ENCODE measurements around the gene KLF5.

Gene KLF5

DNA sequence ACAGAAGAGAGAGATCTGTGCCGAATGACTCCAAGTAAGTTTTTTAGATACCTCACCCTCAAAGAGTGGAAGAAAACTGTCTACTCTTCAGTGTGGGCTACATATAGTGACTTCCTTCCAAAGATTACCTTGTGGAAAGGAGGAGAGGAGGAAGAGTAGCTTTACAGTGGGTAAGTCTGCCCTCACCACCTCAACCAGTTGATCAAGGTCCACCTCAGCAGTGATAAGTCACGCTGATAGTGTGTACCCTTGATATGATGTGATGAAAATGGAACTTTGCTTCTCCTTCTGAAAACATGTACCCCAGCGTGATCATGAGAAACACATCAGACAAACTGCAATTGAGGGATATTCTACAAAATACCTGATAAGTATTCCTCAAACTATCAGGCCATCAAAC lies 20.6 kb downstream of the KLF5 start:
- Histone ChIP-seq H3K27me3 (replicated peaks) (no peaks in the 10 kb centered on the region), H3K27ac (no peak overlapping the region), H3K36me3 (replicated peaks) (no peaks in the 10 kb centered on the region), H3K4me3 (ENCODE audit: low read depth, low read length) (no peak overlapping the region)
- DNase-seq = no peak
- in situ Hi-C loops (cut with HindIII; ENCODE audit: low pct_ligation_motif_present, low sequenced_read_pairs) = no loop called here
- TF ChIP-seq, protein P1, sequence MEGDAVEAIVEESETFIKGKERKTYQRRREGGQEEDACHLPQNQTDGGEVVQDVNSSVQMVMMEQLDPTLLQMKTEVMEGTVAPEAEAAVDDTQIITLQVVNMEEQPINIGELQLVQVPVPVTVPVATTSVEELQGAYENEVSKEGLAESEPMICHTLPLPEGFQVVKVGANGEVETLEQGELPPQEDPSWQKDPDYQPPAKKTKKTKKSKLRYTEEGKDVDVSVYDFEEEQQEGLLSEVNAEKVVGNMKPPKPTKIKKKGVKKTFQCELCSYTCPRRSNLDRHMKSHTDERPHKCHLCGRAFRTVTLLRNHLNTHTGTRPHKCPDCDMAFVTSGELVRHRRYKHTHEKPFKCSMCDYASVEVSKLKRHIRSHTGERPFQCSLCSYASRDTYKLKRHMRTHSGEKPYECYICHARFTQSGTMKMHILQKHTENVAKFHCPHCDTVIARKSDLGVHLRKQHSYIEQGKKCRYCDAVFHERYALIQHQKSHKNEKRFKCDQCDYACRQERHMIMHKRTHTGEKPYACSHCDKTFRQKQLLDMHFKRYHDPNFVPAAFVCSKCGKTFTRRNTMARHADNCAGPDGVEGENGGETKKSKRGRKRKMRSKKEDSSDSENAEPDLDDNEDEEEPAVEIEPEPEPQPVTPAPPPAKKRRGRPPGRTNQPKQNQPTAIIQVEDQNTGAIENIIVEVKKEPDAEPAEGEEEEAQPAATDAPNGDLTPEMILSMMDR (IDR thresholded peaks at IDR 0.05; ENCODE audit: low read depth, low read length, missing control alignments) = no peak

DNA sequence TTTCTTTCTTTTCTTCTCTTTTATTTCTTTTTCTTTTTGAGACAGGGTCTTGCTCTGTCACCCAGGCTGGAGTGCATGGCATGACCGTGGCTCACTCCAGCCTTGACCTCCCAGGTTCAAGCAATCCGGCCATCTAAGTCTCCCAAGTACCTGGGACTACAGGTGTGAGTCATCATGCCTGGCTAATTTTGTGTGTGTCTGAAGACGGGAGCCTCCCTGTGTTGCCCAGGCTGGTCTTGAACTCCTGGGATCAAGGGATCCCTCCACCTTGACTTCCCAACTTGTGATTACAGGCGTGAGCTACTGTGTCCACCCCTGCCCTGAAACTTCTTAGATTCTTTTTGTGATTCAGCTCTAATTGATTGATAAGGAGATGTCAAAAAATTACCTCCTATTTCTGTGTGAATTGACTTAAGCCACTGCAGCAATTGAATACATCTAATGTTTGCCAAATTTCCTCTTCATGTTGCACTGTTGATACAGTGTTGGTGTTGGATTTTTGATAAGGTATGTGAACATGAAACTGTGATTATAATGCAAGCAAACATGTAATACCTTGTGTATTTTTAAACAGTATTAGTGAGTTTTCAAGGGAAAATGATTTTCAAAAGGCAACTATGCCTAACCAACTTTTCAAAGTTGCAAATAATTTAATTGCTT lies 22.6 kb downstream of the KLF5 start:
- Histone ChIP-seq H3K27ac (no peak overlapping the region), H3K36me3 (replicated peaks) (no peaks in the 10 kb centered on the region), H3K4me3 (ENCODE audit: low read depth, low read length) (no peak overlapping the region), H3K27me3 (replicated peaks) (no peaks in the 10 kb centered on the region)
- no peak for DNase-seq
- TF ChIP-seq, protein P1 (IDR thresholded peaks at IDR 0.05; ENCODE audit: low read depth, low read length, missing control alignments) = no peak
- in situ Hi-C loops (cut with HindIII; ENCODE audit: low pct_ligation_motif_present, low sequenced_read_pairs) = no loop called here

DNA sequence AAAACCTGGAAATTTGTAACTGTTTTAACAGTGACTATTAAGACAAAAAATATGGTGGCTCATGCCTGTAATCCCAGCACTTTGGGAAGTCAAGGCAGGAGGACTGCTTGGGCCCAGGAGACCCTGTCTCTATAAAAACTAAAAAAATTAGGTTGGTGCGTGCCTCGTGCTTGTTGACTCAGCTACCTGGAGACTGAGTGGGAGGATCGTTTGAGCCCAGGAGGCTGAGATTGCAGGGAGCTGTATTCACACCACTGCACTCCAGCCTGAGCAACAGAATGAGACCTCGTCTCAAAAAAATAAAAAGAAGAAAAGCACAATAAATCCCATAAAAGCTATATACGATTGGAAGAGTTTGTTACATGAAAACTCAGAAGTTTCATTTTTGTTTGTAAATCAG lies 23.7 kb downstream of the KLF5 start:
- Histone ChIP-seq H3K27ac (no peak overlapping the region), H3K27me3 (replicated peaks) (no peaks in the 10 kb centered on the region), H3K36me3 (replicated peaks) (no peaks in the 10 kb centered on the region), H3K4me3 (ENCODE audit: low read depth, low read length) (no peak overlapping the region)
- no peak for DNase-seq
- in situ Hi-C loops (cut with HindIII; ENCODE audit: low pct_ligation_motif_present, low sequenced_read_pairs) = no loop called here
- TF ChIP-seq, protein P1 (IDR thresholded peaks at IDR 0.05; ENCODE audit: low read depth, low read length, missing control alignments) = no peak

DNA sequence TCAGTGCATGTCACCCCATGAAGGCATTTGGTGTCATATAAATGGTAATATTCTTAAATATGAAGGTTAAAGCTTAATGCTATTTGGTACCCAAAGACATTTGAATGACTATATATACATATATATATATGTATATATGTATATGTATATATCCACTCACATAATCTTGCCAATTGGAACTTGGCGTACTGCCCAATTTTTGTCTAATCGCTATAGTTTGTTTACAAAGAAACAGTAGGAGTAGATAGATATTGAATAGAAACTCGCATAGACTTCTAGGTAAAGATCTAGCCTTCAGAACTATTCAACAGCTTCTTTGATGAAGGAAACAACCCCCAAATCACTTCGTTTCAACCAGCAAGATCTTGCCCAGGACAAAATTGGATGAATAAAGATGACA lies 24.1 kb downstream of the KLF5 start:
- no peaks in the 10 kb centered on the region for H3K36me3 ChIP-seq (replicated peaks)
- DNase-seq = no peak
- TF ChIP-seq, protein P1 (IDR thresholded peaks at IDR 0.05; ENCODE audit: low read depth, low read length, missing control alignments) = no peak
- H3K27me3 ChIP-seq (replicated peaks) = no peaks in the 10 kb centered on the region
- H3K4me3 ChIP-seq (ENCODE audit: low read depth, low read length) = no peak overlapping the region
- no peak overlapping the region for H3K27ac ChIP-seq
- in situ Hi-C loops (cut with HindIII; ENCODE audit: low pct_ligation_motif_present, low sequenced_read_pairs) = no loop called here

DNA sequence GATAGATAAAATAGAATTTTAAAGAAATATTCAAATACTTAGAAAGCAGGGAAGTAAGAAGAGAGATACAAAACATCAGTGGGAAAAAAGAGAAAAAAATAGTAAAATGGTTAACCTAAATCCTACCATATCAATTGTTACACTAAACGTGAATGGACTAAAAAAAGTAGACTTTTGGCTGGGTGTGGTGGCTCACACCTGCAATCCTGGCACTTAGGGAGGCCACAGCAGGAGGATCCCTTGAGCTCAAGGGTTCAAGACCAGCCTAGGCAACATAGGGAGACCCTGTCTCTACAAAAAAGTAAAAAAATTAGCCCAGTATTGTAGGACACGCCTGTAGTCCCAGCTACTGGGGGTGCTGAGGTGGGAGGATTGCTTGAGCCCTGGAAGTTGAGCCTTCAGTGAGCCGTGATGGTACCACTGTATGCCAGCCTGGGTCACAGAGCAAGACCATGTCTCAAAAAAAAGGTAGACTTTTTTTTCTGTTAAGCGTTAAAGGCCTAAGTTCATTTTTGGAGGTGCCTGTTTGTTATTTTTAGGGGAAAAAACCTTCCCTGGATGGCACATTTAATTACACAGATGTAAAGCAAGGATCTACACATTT lies 29.6 kb downstream of the KLF5 start:
- TF ChIP-seq, protein P1 (IDR thresholded peaks at IDR 0.05; ENCODE audit: low read depth, low read length, missing control alignments) = no peak
- H3K36me3 ChIP-seq (replicated peaks) = no peaks in the 10 kb centered on the region
- no peak overlapping the region for H3K27ac ChIP-seq
- H3K4me3 ChIP-seq (ENCODE audit: low read depth, low read length) = no peak overlapping the region
- DNase-seq = no peak
- H3K27me3 ChIP-seq (replicated peaks) = no peaks in the 10 kb centered on the region
- in situ Hi-C loops (cut with HindIII; ENCODE audit: low pct_ligation_motif_present, low sequenced_read_pairs) = no loop called here

DNA sequence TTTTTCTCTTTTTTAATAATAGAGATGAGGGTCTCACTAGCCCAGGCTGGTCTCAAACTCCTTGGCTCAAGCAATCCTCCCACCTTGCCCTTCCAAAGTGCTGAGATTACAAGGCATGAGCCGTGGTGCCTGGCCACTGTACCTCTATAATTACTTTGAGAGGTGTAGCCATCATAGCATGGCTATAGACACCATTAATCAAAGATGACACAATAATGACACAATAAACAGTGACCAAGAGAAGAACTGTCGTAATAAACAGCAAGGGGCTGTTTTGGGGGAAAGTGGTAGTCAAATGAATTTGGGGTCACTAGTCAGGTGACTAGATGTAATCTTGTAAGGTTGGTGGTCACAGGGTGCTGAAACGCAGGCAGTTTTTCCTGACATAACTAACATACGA lies 30.4 kb downstream of the KLF5 start:
- TF ChIP-seq, protein P1 (IDR thresholded peaks at IDR 0.05; ENCODE audit: low read depth, low read length, missing control alignments) = no peak
- in situ Hi-C loops (cut with HindIII; ENCODE audit: low pct_ligation_motif_present, low sequenced_read_pairs) = no loop called here
- no peak overlapping the region for H3K27ac ChIP-seq

More for the DNA sequence above, 30.4 kb downstream of the KLF5 start:
- no peak for DNase-seq
- no peak overlapping the region for H3K4me3 ChIP-seq (ENCODE audit: low read depth, low read length)
- no peaks in the 10 kb centered on the region for H3K27me3 ChIP-seq (replicated peaks)
- no peaks in the 10 kb centered on the region for H3K36me3 ChIP-seq (replicated peaks)

Measured in brain microvascular endothelial cell (primary cell).